Neural crest cell (in vitro differentiated cells): ENCODE data around the gene TLR3. TPM values are rescaled to one million over a fixed set of nuclear protein-coding genes. Genes with fewer than 3 reads are reported as not detected.
"Not testable (repeated sequence)": the region's sequence is repeated elsewhere in the genome, so short reads cannot be mapped to it uniquely, and the experiment has no call there.

Experiments used
- DNase-seq: peaks from one replicate; pipeline ENCODE4 v3.0.0; 2021; ENCODE audit warnings: low read depth, mixed read lengths, low spot score
- H3K27ac Mint-ChIP-seq: one replicate; pipeline ENCODE4 v1.8.0; 2021; ENCODE audit warnings: mild to moderate bottlenecking, mixed read lengths; ENCODE audit not compliant: unreplicated experiment
- H3K27me3 Mint-ChIP-seq: 2 replicates; pipeline ENCODE4 v1.8.0; 2021; ENCODE audit warnings: low read depth, mild to moderate bottlenecking, mixed read lengths
- H3K36me3 Mint-ChIP-seq: 2 replicates; pipeline ENCODE4 v1.8.0; 2021; ENCODE audit warnings: low read depth, mild to moderate bottlenecking, mixed read lengths
- H3K4me1 Mint-ChIP-seq: 2 replicates; pipeline ENCODE4 v1.8.0; 2021; ENCODE audit warnings: mixed read lengths
- H3K4me3 Mint-ChIP-seq: one replicate; pipeline ENCODE4 v1.8.0; 2021; ENCODE audit warnings: mild to moderate bottlenecking, mixed read lengths
- H3K9me3 Mint-ChIP-seq: 2 replicates; pipeline ENCODE4 v1.8.0; 2021; ENCODE audit warnings: mixed read lengths
- total RNA-seq: library from RNA; stranded (reverse); gene quantifications from 2 replicates; pipeline ENCODE4 v1.2.1, GENCODE V29; 2021
- TF ChIP-seq, protein P1 (sequence below): fragments of 200-600 bp; sonication (generic); conservative IDR thresholded peaks from 2 replicates; pipeline ENCODE4 v1.5.0; 2021; ENCODE audit warnings: antibody characterized with exemption, mild to moderate bottlenecking

TLR3 gene
- total RNA-seq, 1 donor from 2014 or later = 0.19 TPM

DNA sequence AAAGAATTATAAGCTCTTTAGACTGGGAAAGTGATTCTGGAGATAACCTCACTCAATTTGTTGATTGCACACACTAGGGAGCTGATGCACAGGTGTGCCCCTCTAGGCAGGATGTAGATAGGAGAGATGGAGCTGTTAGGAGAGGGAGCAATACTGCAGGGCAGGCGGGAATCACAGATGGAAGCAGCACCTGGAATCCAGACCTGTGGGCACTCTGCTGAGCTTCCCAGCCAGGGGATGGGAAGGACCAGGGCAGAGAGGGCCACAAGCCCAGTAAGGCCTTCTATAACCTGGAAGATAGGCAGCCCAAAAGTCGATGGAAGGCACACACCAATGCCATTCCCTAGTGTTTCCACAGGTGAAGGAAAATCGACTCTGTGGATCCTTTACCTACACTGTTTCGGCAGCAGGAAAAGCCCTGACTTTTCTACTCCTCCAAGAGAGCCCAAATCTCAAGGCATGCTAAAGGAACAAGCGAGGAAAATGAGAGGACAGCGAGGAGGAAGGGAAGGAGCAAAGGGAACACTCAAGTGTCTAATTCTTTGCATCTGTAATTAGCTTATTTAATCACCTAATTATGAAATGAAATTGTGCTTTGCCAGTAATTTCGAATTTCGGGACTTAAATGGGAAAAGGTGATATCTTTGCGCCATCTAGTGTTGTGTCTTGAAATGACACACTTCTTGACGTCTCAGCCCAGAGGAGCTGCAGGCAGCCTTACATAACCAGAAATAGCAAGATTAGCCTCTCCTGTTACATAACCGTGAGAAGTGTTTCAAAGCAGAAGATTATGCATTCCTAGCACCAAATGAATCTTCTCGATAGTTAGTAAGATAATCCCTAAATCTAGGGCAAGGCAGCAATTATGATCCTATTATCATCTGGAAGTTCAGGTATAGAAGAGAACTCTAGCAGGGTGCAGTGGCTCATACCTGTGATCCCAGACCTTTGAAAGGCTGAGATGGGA, 31.0 kb upstream of the TLR3 start:
- Mint-ChIP-seq H3K27me3 (no peaks in the 10 kb centered on the region), H3K4me3 (no peak overlapping the region), H3K36me3 (peaks cover 15% of the 10 kb centered on the region), H3K27ac (no peak overlapping the region), H3K9me3 (peaks cover 14% of the 10 kb centered on the region), H3K4me1 (no peaks in the 10 kb centered on the region)
- TF ChIP-seq, protein P1, sequence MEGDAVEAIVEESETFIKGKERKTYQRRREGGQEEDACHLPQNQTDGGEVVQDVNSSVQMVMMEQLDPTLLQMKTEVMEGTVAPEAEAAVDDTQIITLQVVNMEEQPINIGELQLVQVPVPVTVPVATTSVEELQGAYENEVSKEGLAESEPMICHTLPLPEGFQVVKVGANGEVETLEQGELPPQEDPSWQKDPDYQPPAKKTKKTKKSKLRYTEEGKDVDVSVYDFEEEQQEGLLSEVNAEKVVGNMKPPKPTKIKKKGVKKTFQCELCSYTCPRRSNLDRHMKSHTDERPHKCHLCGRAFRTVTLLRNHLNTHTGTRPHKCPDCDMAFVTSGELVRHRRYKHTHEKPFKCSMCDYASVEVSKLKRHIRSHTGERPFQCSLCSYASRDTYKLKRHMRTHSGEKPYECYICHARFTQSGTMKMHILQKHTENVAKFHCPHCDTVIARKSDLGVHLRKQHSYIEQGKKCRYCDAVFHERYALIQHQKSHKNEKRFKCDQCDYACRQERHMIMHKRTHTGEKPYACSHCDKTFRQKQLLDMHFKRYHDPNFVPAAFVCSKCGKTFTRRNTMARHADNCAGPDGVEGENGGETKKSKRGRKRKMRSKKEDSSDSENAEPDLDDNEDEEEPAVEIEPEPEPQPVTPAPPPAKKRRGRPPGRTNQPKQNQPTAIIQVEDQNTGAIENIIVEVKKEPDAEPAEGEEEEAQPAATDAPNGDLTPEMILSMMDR = peak; percentile 93
- DNase-seq = peak; percentile 61

DNA sequence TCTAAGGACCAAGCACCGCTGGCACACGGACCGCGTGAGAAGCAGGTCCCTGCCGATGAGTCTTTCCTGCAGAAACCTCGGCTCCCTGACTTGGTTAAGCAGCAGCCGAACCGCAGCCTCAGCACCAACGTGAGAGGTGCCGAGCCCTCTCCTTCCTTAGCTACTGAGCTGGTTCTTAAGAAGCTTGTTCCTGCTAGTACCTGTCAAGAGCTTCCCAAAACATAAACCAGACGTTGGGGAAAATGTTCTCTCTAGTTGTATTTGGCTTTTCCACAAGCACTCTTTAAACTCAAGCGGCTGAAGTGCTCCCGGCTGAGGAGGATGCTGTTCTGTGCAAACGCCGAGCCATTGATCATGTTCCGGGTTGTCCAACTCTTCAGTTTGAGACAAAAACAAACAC, 29.3 kb upstream of the TLR3 start:
- no peak overlapping the region for H3K27ac Mint-ChIP-seq
- H3K36me3 Mint-ChIP-seq = peaks cover 13% of the 10 kb centered on the region
- DNase-seq = no peak
- no peaks in the 10 kb centered on the region for H3K27me3 Mint-ChIP-seq
- no peak overlapping the region for H3K4me3 Mint-ChIP-seq
- no peaks in the 10 kb centered on the region for H3K4me1 Mint-ChIP-seq
- peaks cover 12% of the 10 kb centered on the region for H3K9me3 Mint-ChIP-seq
- TF ChIP-seq, protein P1 = no peak

DNA sequence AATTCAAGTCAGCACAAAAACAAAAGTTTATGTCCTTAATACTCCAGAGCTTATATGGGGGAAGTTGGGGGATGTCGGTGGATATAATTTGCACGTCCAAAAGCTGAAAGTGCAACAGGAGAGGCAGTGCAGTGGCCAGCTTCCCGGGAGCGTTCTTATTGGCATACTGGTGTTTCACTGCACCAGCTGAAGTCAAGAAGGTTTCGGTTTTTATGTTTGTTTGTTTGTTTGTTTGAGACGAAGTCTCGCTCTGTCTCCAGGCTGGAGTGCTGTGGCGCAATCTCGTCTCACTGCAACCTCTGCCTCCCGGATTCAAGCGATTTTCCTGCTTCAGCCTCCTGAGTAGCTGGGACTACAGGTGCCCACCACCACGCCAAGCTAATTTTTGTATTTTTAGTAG, 28.6 kb upstream of the TLR3 start:
- no peak for DNase-seq
- Mint-ChIP-seq H3K27me3 (no peaks in the 10 kb centered on the region), H3K36me3 (peaks cover 8% of the 10 kb centered on the region), H3K4me3 (no peak overlapping the region), H3K4me1 (no peaks in the 10 kb centered on the region), H3K9me3 (peaks cover 7% of the 10 kb centered on the region), H3K27ac (no peak overlapping the region)
- TF ChIP-seq, protein P1 = no peak

DNA sequence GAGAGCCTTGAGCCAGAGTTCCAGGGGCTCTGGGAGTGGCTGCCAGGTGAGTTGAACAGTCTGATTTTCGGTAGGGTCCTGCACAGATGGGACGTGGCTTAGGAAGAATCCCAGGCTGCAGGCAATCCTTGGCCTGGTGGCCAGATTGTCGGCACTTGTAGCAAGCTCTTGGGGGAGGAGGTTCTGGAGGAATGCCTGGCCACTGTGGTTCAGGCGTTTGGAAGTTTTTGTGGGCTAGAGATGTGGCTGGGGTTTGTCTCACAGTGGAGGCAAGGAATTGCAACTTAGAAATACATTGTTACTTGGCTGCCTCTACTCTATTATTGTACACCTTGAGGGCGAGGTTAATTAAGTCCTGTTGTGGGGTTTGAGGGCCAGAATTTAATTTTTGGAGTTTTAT, 21.5 kb upstream of the TLR3 start:
- DNase-seq, H3K4me1 Mint-ChIP-seq, H3K4me3 Mint-ChIP-seq, H3K27me3 Mint-ChIP-seq, H3K9me3 Mint-ChIP-seq, H3K27ac Mint-ChIP-seq, H3K36me3 Mint-ChIP-seq: not testable (repeated sequence)

- H3K4me3 Mint-ChIP-seq, H3K27me3 Mint-ChIP-seq, DNase-seq, H3K4me1 Mint-ChIP-seq, H3K36me3 Mint-ChIP-seq, H3K9me3 Mint-ChIP-seq: not testable (repeated sequence)
- H3K27ac Mint-ChIP-seq = peak overlapping the region; percentile 25
Observed at GRCh38 chr4:186050135-186050534, 18.8 kb upstream of the TLR3 start.

DNA sequence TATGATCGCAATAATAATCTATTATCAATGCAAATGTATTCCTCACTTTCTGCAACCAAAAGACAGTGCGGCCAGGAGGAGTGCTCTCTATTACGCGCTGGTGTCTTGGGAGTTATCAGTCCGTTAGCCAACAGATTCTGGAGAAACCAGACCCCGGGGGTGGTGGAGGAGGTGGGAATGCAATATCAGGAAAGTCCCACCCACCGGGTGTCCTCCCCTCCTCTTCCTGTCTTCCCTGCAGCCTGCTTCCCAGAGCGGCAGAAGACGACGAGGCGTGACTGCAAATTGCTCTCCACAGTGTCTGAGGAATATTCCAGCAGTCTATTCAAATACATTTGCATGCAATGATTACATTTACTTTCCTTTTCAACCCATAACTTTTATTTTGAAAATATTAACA, 17.9 kb upstream of the TLR3 start:
- H3K27me3 Mint-ChIP-seq = no peaks in the 10 kb centered on the region
- H3K4me3 Mint-ChIP-seq = no peak overlapping the region
- no peaks in the 10 kb centered on the region for H3K9me3 Mint-ChIP-seq
- DNase-seq = no peak
- TF ChIP-seq, protein P1 = no peak
- H3K4me1 Mint-ChIP-seq = no peaks in the 10 kb centered on the region
- H3K27ac Mint-ChIP-seq = no peak overlapping the region
- no peaks in the 10 kb centered on the region for H3K36me3 Mint-ChIP-seq
